WERI-Rb-1 (cell line): ENCODE measurements around the gene METTL25.

Experiments
- DNase-seq: peaks from one replicate; pipeline ENCODE4 v3.0.0-alpha.2; 2020
- H3K27ac ChIP-seq: fragments of 250-450 bp; sonication (Bioruptor Pico); 2 replicates; pipeline ENCODE4 v1.5.1; 2020; ENCODE audit warnings: mild to moderate bottlenecking, moderate library complexity
- H3K27me3 ChIP-seq: fragments of 250-450 bp; sonication (Bioruptor Pico); 2 replicates; pipeline ENCODE4 v1.5.1; 2021; ENCODE audit warnings: mild to moderate bottlenecking, low read depth, moderate library complexity; ENCODE audit not compliant: insufficient read depth, severe bottlenecking
- H3K36me3 ChIP-seq: fragments of 250-450 bp; sonication (Bioruptor Pico); 2 replicates; pipeline ENCODE4 v1.5.1; 2020; ENCODE audit warnings: mild to moderate bottlenecking, moderate library complexity
- H3K4me3 ChIP-seq: 2 replicates; pipeline ENCODE4 v1.5.1; 2011; ENCODE audit warnings: low read depth, mild to moderate bottlenecking, control low read depth, low read length
- H3K9me3 ChIP-seq: fragments of 250-450 bp; sonication (Bioruptor Pico); 2 replicates; pipeline ENCODE4 v1.5.1; 2021; ENCODE audit warnings: mild to moderate bottlenecking, moderate library complexity; ENCODE audit not compliant: severe bottlenecking
- CTCF ChIP-seq: IDR thresholded peaks from 2 replicates; pipeline ENCODE4 v1.5.1; 2011; ENCODE audit warnings: low read depth, mild to moderate bottlenecking, control low read depth, inconsistent platforms, low read length

The METTL25 gene

GRCh38 chr12:82327861-82328260 lies 30.5 kb upstream of the METTL25 start:
- H3K4me3 ChIP-seq, result no peak overlapping the region
- no peak overlapping the region for H3K27ac ChIP-seq
- no peaks in the 10 kb centered on the region for H3K36me3 ChIP-seq
- no peak for DNase-seq
- no peaks in the 10 kb centered on the region for H3K27me3 ChIP-seq
- no peak for TF ChIP-seq CTCF
- H3K9me3 ChIP-seq, result no peaks in the 10 kb centered on the region

- H3K27me3 ChIP-seq, result no peaks in the 10 kb centered on the region
- no peak for TF ChIP-seq CTCF
- no peak for DNase-seq
Observed at GRCh38 chr12:82329508-82329907, 28.8 kb upstream of the METTL25 start.

GRCh38 chr12:82350161-82350560 lies 8.2 kb upstream of the METTL25 start:
- H3K27ac ChIP-seq, result no peak overlapping the region
- DNase-seq, result no peak
- no peak for TF ChIP-seq CTCF
- no peak overlapping the region for H3K4me3 ChIP-seq
- H3K27me3 ChIP-seq, result no peaks in the 10 kb centered on the region
- H3K9me3 ChIP-seq, result no peaks in the 10 kb centered on the region
- H3K36me3 ChIP-seq, result peaks cover 29% of the 10 kb centered on the region

More at GRCh38 chr12:82329508-82329907, 28.8 kb upstream of the METTL25 start:
- no peaks in the 10 kb centered on the region for H3K36me3 ChIP-seq
- no peaks in the 10 kb centered on the region for H3K9me3 ChIP-seq
- no peak overlapping the region for H3K27ac ChIP-seq
- no peak overlapping the region for H3K4me3 ChIP-seq

GRCh38 chr12:82351390-82351789 lies 6.9 kb upstream of the METTL25 start:
- Histone ChIP-seq H3K27me3 (no peaks in the 10 kb centered on the region), H3K9me3 (no peaks in the 10 kb centered on the region), H3K36me3 (peaks cover 42% of the 10 kb centered on the region), H3K27ac (no peak overlapping the region), H3K4me3 (no peak overlapping the region)
- no peak for TF ChIP-seq CTCF
- DNase-seq, result no peak

- no peak for TF ChIP-seq CTCF
- Histone ChIP-seq H3K4me3 (peak overlapping the region; percentile 96), H3K27me3 (no peaks in the 10 kb centered on the region), H3K36me3 (peaks cover 48% of the 10 kb centered on the region), H3K9me3 (no peaks in the 10 kb centered on the region), H3K27ac (peak overlapping the region; percentile 98)
- DNase-seq, result no peak
Observed at GRCh38 chr12:82357340-82357739, 989 bp upstream of the METTL25 start.

GRCh38 chr12:82357845-82358199 lies 507 bp upstream of the METTL25 start:
- DNase-seq, result no peak
- Histone ChIP-seq H3K36me3 (peaks cover 43% of the 10 kb centered on the region), H3K9me3 (no peaks in the 10 kb centered on the region), H3K27ac (peak overlapping the region; percentile 98), H3K4me3 (peak overlapping the region; percentile 96), H3K27me3 (no peaks in the 10 kb centered on the region)
- TF ChIP-seq CTCF, result no peak
